Pons (tissue), 1 donor: Measurements from ENCODE around the gene WSCD2.

Source experiments
- DNase-seq: peaks from one replicate; pipeline ENCODE4 v3.0.0-alpha.2; 2016; ENCODE audit warnings: low spot score

Gene WSCD2

DNA sequence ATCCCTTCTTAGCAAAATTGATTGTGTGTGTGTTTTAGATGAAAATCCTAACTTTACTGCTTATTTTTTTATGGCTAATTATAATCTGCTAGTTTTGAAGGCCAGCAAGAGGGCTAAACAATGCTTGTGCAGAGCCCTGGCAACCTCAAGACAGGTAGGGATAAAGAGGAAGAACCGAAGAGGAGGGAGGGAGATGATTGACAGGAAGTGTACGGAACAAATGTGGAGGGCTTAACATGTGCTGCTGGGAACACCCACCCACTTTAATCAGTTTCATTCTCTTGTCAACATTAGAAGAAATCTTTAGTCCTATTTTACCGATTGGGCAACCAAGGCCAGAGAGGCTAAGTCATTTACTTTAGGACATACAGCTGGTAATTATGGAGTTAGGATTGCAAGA is 1.4 kb upstream of the WSCD2 start:
- no peak for DNase-seq

GRCh38 chr12:108128221-108129016 is 669 bp upstream of the WSCD2 start:
- no peak for DNase-seq

- no peak for DNase-seq
Observed at GRCh38 chr12:108131035-108131434, 1.9 kb downstream of the WSCD2 start.

- DNase-seq = no peak
Observed at GRCh38 chr12:108131657-108132126, 2.6 kb downstream of the WSCD2 start.

DNA sequence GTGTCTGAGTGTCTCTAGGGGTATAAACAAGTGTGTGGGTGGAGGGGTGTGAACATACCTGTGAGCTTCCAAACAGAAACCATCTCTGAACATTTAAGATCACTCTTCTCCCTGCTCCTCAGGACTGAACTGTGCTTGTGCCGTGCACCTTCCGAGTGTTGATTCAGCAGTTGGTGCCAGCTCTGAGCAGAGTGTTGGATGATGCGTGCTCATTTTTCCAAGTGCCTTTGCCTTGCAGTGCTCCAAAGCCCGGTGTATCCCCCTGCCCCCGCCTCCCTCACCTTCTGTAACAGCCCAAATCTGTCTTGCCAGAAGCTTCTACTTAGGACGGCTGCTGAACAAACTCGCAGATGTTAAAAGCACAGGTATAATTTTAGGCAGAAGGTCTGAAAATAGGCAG is 4.4 kb downstream of the WSCD2 start:
- DNase-seq = no peak

DNA sequence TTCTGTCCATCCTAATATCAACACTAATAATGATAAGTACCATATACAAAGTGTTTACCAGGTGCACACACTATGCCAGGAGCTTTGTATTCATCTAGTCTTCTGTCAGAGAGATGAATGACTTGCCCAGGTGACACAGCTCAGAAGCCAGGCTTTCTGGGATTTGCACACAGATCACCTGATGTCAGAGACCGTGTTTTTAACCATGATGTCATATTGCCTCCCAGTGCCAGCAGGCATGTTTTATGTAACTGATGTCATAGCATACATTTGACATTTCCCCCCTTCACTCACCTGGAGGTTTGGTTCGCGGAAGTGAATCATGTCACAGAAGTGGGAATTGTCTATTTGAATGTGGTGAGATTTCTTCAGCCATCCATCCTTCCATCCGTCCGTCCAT is 5.7 kb downstream of the WSCD2 start:
- no peak for DNase-seq

- no peak for DNase-seq
Observed at GRCh38 chr12:108135627-108136026, 6.5 kb downstream of the WSCD2 start.

- DNase-seq = no peak
Observed at GRCh38 chr12:108136697-108137096, 7.6 kb downstream of the WSCD2 start.

GRCh38 chr12:108139454-108139853 is 10.4 kb downstream of the WSCD2 start:
- no peak for DNase-seq

DNA sequence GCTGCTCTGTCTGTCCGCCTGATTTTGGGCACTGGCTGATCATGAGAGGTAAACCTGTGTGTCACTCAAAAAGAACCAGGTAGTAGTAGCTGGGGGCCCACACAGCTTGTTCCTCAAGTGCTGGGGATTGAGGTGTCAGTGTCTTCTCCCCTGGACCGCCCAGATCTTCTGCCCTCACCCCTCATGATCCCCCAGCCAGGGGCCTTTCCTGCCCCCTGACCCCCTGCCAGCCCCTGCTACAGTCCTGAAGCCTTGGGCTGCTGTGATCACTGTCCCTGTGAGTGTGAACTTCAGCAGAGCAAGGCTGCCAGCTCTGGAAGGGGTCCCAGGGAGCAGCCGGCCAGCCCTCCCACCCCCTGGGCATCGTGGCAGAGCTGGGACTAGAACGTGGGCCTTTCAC is 11.4 kb downstream of the WSCD2 start:
- no peak for DNase-seq

- DNase-seq = no peak
Observed at GRCh38 chr12:108141600-108142130, 12.6 kb downstream of the WSCD2 start.

DNA sequence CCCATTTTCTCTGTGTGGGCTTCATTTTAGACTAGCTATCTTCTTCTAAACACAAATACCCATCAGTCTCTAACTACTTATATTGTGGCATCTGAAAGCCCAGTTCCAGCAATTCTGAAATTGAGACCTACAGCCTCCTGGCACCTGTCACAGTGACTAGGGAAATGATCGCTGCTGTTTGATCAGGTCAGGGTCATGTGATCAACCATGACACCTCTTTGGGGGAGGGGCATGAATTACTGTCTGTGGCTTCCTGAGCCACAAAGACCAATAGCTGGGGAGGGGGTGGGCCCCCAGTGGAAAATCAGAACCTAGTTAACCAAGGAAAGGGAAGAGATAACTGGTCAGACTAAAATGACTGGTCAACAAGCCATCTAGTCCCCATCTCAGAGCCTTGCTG is 14.1 kb downstream of the WSCD2 start:
- no peak for DNase-seq

GRCh38 chr12:108144080-108144479 is 15.0 kb downstream of the WSCD2 start:
- no peak for DNase-seq

- DNase-seq = no peak
Observed at GRCh38 chr12:108145011-108145410, 15.9 kb downstream of the WSCD2 start.

DNA sequence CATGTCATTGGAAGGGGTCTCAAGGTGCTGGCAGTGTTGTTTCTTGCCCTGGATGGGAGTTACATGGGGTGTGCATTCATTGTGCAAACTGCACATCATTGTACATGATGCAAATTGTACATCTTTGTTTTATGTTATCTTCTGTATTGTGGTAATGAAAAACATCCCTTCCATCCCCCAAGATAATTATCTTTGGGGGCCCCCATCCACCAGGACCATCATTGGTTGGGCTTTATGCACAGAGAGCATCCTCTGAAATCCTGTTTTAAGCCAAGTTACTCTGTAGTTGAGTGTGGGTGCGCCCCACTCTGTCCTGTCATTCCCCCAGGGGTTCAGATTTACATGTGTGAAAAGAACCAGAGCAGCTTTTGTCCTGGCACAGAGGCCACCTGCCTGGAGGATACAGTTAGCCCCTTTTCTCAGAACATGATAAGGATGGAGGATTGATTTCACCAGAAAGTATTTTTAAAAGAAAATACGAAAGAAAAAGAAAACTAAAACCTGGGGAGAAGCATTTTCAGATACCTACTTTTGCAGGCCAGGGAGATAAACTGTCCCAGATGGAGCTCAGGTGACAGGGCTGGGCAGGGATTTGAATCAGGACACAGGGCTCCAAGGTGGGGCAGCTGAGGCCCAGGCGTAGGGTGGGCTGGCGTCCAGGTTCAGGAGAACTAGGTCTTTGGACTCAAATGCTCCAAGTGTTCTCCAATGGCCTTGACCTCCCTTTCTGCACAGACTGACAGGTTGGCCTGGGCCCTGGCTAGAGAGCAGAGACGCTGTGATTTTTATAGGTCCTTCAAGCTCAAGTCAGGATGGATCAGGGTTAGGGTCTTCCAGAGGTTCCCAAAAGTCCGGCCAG is 17.2 kb downstream of the WSCD2 start:
- DNase-seq = no peak

DNA sequence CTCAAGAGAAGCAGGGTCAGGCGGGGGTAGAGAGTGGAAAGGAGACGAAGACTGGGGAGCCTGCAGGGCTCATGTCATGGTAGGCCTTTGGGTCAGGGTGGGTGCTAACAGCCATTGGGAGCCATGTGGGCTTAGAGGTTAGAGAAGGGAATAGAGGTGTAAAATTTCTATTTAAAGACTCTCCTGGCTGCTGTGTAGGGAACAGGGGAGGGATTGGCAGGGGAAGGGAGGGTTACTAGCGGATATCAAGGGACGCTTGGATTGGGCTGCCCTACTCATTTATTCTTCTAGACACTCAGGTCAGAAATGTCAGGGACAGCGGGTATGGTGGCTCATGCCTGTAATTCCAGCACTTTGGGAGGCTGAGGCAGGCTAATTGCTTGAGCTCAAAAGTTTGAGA is 18.2 kb downstream of the WSCD2 start:
- DNase-seq = no peak

GRCh38 chr12:108148521-108149074 is 19.5 kb downstream of the WSCD2 start:
- DNase-seq = no peak

DNA sequence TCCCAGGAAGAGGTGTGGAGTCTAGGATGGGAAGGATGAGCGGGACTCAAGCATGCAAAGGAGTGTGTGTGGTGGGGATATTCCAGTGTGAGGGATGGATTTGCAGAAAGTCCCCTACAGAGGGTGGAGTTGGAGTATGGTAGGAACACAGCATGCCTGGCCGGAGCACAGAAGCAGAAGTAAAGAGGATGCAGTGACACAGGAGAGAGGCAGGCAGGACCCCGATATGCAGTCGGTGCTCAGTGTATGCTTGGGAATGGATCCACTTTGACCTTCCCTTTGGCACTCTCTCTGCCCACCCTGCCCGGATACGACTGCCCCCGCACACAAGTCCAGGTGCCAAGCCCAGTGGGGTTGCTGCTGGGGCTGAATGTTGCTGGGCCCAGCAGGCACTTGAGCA is 21.3 kb downstream of the WSCD2 start:
- DNase-seq = no peak

DNA sequence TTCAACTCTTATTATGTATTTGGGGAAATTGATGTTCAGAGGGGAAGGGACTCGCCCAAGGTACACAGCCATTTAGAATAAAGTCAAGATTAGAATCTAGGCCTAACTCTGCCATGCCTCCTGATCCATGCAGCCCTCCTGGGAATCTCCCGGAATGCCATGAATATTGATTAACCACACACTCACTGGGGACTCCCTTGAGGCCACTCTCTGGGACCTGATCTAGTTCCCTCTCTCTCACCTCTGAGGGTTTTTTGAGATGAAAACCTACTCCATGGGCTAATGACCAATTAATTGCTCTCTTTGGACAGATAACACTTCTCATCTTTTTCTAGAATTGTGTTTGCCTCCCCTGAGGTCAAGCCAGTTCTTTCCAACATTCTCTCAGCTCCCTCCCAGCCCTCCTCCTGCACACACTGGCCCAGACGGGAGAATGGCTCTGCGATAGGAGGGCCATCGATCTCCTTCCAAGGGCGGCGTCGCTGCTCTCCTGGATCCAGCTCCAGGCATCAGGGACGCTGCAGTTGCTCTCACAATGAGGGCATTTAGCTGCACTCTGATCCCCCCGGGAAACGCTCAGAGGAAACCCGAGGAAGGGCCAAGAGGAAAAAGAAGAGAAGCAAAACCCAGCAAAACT is 22.6 kb downstream of the WSCD2 start:
- no peak for DNase-seq

DNA sequence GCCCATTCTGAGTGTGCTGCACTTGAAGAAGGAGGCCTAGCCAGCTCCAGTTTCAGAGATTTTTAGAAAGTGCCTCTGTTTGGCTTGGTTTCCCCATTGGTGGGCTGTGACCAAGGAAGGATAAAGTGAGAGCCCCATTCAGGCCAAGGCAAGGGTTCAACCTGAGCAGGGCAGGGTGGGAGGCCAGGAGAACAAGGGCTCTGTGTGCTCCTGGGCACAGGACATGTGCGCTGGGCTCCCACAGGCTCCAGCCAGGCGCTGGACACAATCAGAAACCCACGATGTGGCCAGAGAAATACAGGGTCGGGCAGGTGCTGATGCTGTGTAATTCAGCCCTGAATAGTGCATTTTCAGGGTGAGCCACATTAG is 23.1 kb downstream of the WSCD2 start:
- DNase-seq = no peak

DNA sequence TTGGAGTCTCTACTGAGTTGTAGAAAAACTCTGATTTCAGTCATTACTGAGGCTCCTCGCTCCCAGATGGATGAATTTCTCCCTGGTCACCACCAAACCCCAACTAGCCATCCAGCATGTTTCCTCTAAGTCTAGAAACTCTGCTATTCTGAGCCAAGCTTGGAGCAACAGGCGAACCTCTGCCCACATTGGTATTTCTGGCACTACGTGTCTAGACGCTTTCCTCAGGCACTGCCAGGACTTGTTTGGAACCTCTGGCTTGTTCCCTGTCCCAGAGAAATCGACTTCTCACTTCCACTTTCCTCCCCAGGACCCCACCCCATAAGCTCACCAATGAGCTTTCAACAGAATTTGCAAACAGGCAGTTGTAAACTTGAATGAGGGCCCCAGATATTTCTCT is 27.6 kb downstream of the WSCD2 start:
- DNase-seq = no peak

DNA sequence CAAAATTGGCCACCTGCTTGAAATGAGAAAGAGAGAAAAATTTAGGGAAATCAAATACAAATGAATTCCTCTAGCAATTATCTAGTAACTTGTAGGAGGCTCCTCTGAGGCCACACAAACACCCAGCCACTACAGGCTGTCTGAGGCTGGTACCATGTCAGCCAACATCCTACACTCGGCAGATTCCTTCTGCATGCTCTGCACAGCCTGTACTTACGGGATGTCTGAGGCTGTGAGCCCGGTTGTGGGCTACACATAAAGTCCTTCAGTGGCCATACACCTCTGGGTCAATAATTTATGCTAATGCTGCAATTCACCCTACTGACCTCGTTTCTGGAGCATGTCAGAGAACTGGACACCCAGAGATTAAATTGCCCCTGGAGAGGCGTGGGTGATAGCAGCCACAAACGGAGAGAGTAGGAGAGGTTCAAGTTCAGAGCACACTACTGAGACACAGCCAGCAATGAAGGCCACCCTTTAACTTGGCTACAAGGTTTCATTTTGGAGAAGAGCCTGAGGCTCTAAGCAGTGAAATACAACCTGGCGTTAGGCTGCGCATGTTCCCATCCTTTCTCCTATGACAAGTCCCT is 28.9 kb downstream of the WSCD2 start:
- no peak for DNase-seq
